GM12872 (cell line): ENCODE results near the gene CREBBP.

Experiments
- CTCF ChIP-seq: IDR thresholded peaks from 3 replicates; pipeline ENCODE4 v1.5.1; 2011; ENCODE audit warnings: low read depth, mild to moderate bottlenecking, low read length, moderate library complexity; ENCODE audit not compliant: insufficient read depth

Gene CREBBP

GRCh38 chr16:3754772-3755171 is 125.7 kb downstream of the CREBBP start:
- no peak for TF ChIP-seq CTCF

GRCh38 chr16:3754081-3754703 is 126.3 kb downstream of the CREBBP start:
- TF ChIP-seq CTCF = no peak

- TF ChIP-seq CTCF = no peak
These were observed 127.5 kb downstream of the CREBBP start for GRCh38 chr16:3752984-3753383.

GRCh38 chr16:3751878-3752277 is 128.6 kb downstream of the CREBBP start:
- no peak for TF ChIP-seq CTCF

- TF ChIP-seq CTCF = no peak
These were observed 132.2 kb downstream of the CREBBP start for GRCh38 chr16:3748307-3748706.

GRCh38 chr16:3745751-3746355 is 134.7 kb downstream of the CREBBP start:
- no peak for TF ChIP-seq CTCF

- TF ChIP-seq CTCF = no peak
These were observed 136.5 kb downstream of the CREBBP start for GRCh38 chr16:3744018-3744417.
